ENCODE data around the gene HDDC2. TPM values are rescaled to one million over a fixed set of nuclear protein-coding genes. Genes with fewer than 3 reads are reported as not detected.
"Not testable (repeated sequence)": the region's sequence is repeated elsewhere in the genome, so short reads cannot be mapped to it uniquely, and the experiment has no call there.

HDDC2 gene
- total RNA-seq, 2 donors from 2014 or later = 36.8 to 42.5 TPM

DNA sequence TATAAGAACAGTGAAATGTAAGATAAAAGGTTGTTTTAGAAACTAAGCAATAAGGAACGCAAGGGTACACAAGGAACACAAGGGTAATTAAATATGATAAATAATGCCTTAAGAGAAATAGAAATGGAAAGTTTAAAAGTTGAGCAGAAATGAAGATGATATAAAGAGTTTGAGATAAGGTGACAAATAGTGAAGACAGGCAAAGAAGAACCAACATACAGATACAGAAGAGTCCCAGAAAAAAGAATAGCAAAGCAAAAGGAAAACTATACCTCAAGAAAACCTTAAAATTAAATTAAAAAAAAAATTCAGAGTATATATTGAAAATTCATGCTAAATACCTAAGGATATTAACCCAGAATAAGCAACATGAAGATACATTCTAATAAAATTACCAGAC is 16.4 kb downstream of the HDDC2 start:
- ATAC-seq (no peak), DNase-seq (no peak)
- Histone ChIP-seq H3K27ac (no peak overlapping the region), H3K4me1 (no peaks in the 10 kb centered on the region), H3K27me3 (no peaks in the 10 kb centered on the region), H3K9me3 (no peaks in the 10 kb centered on the region), H3K4me3 (no peak overlapping the region), H3K36me3 (replicated peaks in 1 of 2; ENCODE audit: insufficient read depth in 1 of 2, low read depth in 2 of 2) (peaks cover 0 to 3% of the 10 kb centered on the region in 2 donors)
- intact Hi-C loops (cut with DNase I) = no loop called here
- TF ChIP-seq POLR2A (IDR thresholded peaks at IDR 0.05) = no peak
- TF ChIP-seq, protein P1, sequence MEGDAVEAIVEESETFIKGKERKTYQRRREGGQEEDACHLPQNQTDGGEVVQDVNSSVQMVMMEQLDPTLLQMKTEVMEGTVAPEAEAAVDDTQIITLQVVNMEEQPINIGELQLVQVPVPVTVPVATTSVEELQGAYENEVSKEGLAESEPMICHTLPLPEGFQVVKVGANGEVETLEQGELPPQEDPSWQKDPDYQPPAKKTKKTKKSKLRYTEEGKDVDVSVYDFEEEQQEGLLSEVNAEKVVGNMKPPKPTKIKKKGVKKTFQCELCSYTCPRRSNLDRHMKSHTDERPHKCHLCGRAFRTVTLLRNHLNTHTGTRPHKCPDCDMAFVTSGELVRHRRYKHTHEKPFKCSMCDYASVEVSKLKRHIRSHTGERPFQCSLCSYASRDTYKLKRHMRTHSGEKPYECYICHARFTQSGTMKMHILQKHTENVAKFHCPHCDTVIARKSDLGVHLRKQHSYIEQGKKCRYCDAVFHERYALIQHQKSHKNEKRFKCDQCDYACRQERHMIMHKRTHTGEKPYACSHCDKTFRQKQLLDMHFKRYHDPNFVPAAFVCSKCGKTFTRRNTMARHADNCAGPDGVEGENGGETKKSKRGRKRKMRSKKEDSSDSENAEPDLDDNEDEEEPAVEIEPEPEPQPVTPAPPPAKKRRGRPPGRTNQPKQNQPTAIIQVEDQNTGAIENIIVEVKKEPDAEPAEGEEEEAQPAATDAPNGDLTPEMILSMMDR (IDR thresholded peaks at IDR 0.05) = no peak
- 95 to 100% methylated on average over 1 of the region's 1 CpG for WGBS, 2 donors

DNA sequence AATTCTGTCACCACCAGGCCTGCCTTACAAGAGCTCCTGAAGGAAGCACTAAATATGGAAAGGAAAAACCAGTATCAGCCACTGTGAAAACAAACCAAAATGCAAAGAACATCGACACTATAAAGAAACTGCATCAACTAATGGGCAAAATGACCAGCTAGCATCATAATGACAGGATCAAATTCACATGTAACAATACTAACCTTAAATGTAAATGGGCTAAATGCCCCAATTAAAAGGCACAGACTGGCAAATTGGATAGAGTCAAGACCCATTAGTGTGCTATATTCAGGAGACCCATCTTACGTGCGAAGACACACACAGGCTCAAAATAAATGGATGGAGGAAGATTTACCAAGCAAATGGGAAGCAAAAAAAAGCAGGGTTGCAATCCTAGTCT is 19.3 kb downstream of the HDDC2 start:
- H3K27ac ChIP-seq; H3K9me3 ChIP-seq; DNase-seq; H3K4me3 ChIP-seq; H3K4me1 ChIP-seq; ATAC-seq; H3K27me3 ChIP-seq; H3K36me3 ChIP-seq (replicated peaks in 1 of 2; ENCODE audit: insufficient read depth in 1 of 2, low read depth in 2 of 2); intact Hi-C loops (cut with DNase I): not testable (repeated sequence)
- WGBS, 2 donors = 98 to 99% methylated on average over 3 of the region's 3 CpGs

DNA sequence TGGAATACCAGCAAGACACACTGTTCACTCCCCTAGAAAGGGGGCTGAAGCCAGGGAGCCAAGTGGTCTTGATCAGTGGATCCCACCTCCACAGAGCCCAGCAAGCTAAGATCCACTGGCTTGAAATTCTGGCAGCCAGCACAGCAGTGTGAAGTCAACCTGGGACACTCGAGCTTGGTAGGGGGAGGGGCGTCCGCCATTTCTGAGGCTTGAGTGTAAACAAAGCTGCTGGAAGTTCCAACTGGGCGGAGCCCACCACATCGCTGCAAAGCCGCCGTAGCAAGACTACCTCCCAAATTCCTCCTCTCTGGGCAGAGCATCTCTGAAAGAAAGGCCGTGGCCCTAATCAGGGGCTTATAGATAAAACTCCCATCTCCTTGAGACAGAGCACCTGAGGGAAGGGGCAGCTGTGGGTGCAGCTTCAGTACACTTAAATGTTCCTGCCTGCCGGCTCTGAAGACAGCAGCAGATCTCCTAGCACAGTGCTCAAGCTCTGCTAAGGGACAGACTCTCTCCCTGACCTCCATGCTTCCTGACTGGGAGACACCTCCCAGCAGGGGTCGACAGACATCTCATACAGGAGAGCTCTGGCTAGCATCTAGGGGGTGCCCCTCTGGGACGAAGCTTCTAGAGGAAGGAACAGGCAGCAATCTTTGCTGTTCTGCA is 21.3 kb downstream of the HDDC2 start:
- H3K27me3 ChIP-seq; intact Hi-C loops (cut with DNase I); DNase-seq; H3K4me3 ChIP-seq; H3K36me3 ChIP-seq (replicated peaks in 1 of 2; ENCODE audit: insufficient read depth in 1 of 2, low read depth in 2 of 2); H3K9me3 ChIP-seq; H3K27ac ChIP-seq; ATAC-seq; H3K4me1 ChIP-seq: not testable (repeated sequence)
- 90 to 91% methylated on average over 2 to 11 of the region's 11 CpGs for WGBS, 2 donors

- H3K9me3 ChIP-seq = no peaks in the 10 kb centered on the region
- WGBS, 2 donors = 90 to 93% methylated on average over 6 to 7 of the region's 7 CpGs
- no peak for ATAC-seq
- peaks cover 0 to 3% of the 10 kb centered on the region in 2 donors for H3K36me3 ChIP-seq (replicated peaks in 1 of 2; ENCODE audit: insufficient read depth in 1 of 2, low read depth in 2 of 2)
- H3K4me1 ChIP-seq = no peaks in the 10 kb centered on the region
- TF ChIP-seq, protein P1 (IDR thresholded peaks at IDR 0.05) = no peak
- TF ChIP-seq POLR2A (IDR thresholded peaks at IDR 0.05) = no peak
- H3K27me3 ChIP-seq = no peaks in the 10 kb centered on the region
- no peak for DNase-seq
- no peak overlapping the region for H3K27ac ChIP-seq
- intact Hi-C loops (cut with DNase I) = no loop called here
- H3K4me3 ChIP-seq = no peak overlapping the region
These were observed 21.8 kb downstream of the HDDC2 start for GRCh38 chr6:125279961-125280360.

GRCh38 chr6:125277838-125278237 is 23.9 kb downstream of the HDDC2 start:
- no peak for DNase-seq
- no peak for TF ChIP-seq POLR2A (IDR thresholded peaks at IDR 0.05)
- TF ChIP-seq, protein P1 (IDR thresholded peaks at IDR 0.05) = no peak
- Histone ChIP-seq H3K4me3 (no peak overlapping the region), H3K4me1 (no peaks in the 10 kb centered on the region), H3K27me3 (no peaks in the 10 kb centered on the region), H3K27ac (no peak overlapping the region), H3K9me3 (no peaks in the 10 kb centered on the region), H3K36me3 (replicated peaks in 1 of 2; ENCODE audit: insufficient read depth in 1 of 2, low read depth in 2 of 2) (peaks cover 0 to 3% of the 10 kb centered on the region in 2 donors)
- intact Hi-C loops (cut with DNase I) = no loop called here
- ATAC-seq = no peak
- WGBS, 2 donors = 69 to 74% methylated on average over 1 of the region's 1 CpG

DNA sequence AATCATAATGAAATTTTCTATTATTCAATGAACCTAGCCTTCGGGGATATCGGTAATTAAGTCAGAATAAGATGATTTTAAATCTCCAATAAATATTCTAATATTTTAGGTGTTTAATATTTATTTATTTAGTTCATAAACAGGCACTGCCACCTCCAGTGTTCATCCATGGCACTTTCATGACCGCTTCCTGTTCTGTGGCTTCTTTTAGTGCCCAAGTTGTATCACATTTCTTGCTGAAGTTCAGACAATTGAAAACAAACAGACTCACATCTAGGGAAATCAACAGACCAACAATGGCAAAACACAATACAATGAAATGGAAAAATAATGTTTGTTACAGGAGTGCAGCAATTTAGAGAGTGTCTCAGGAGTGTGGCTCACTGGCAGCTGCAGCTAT is 26.0 kb downstream of the HDDC2 start:
- H3K9me3 ChIP-seq = no peaks in the 10 kb centered on the region
- DNase-seq (no peak), ATAC-seq (no peak)
- no peaks in the 10 kb centered on the region for H3K4me1 ChIP-seq
- no peak for TF ChIP-seq POLR2A (IDR thresholded peaks at IDR 0.05)
- TF ChIP-seq, protein P1 (IDR thresholded peaks at IDR 0.05) = no peak
- no peak overlapping the region for H3K4me3 ChIP-seq
- no peak overlapping the region for H3K27ac ChIP-seq
- intact Hi-C loops (cut with DNase I) = no loop called here
- no peaks in the 10 kb centered on the region for H3K27me3 ChIP-seq
- H3K36me3 ChIP-seq (replicated peaks in 1 of 2; ENCODE audit: insufficient read depth in 1 of 2, low read depth in 2 of 2) = peaks cover 0 to 3% of the 10 kb centered on the region in 2 donors
- WGBS, 2 donors = 92 to 96% methylated on average over 3 of the region's 3 CpGs

Measured in body of pancreas (tissue), 4 donors.